DND-41 (cell line): ENCODE results near the gene SOX9.
"Not testable (repeated sequence)": the region's sequence is repeated elsewhere in the genome, so short reads cannot be mapped to it uniquely, and the experiment has no call there.

Experiments
- CTCF ChIP-seq: IDR thresholded peaks from 2 replicates; pipeline ENCODE4 v1.5.1; 2012; ENCODE audit warnings: borderline replicate concordance, low read length, moderate library complexity, mild to moderate bottlenecking; ENCODE audit not compliant: poor library complexity, severe bottlenecking; ENCODE audit errors: extremely low read depth
- EZH2 ChIP-seq: IDR thresholded peaks from 3 replicates; pipeline ENCODE4 v1.6.1; 2012; ENCODE audit warnings: borderline replicate concordance, low read depth, mild to moderate bottlenecking, moderate library complexity, low read length, inconsistent platforms; ENCODE audit not compliant: severe bottlenecking

GRCh38 chr17:72111926-72112325 is 8.9 kb upstream of the SOX9 start:
- TF ChIP-seq CTCF, EZH2: not testable (repeated sequence)
